Kasumi-1 (cell line): ENCODE results near the gene KLHDC7B.
A peak's percentile ranks its signal among the peaks of the same experiment; 100 is the strongest.

Experiments
- DNase-seq, 2 experiments: peaks; one replicate each; lab custom pipeline; 2025; lab: John Stamatoyannopoulos, UW

KLHDC7B gene

GRCh38 chr22:50529897-50530579 is 15.7 kb upstream of the KLHDC7B start, which contains the start of gene TYMP:
TSS of gene TYMP (minus strand) at chr22:50530012. CDS start at chr22:50529709, 303 bp downstream.
- DNase-seq, result peak; percentile 38 to 56

- DNase-seq, result no peak
Measured at GRCh38 chr22:50530580-50530876, 15.2 kb upstream of the KLHDC7B start.

- peak; percentile 73 to 75 for DNase-seq
Measured at GRCh38 chr22:50530877-50531545, 14.7 kb upstream of the KLHDC7B start.

- DNase-seq, result peak; percentile 27 to 30
Measured at GRCh38 chr22:50531546-50531961, 14.1 kb upstream of the KLHDC7B start.

GRCh38 chr22:50531962-50532674 is 13.6 kb upstream of the KLHDC7B start:
- peak; percentile 24 to 27 for DNase-seq

- no peak for DNase-seq
Measured at GRCh38 chr22:50532824-50533796, 12.6 kb upstream of the KLHDC7B start.

GRCh38 chr22:50533856-50534711 is 11.6 kb upstream of the KLHDC7B start:
- DNase-seq, result peak; percentile 17 to 31

- DNase-seq, result no peak
Measured at GRCh38 chr22:50535113-50535512, 10.6 kb upstream of the KLHDC7B start.

GRCh38 chr22:50536226-50536625 is 9.5 kb upstream of the KLHDC7B start:
- no peak for DNase-seq

- DNase-seq, result no peak
Measured at GRCh38 chr22:50537765-50538164, 7.9 kb upstream of the KLHDC7B start.

GRCh38 chr22:50540381-50540780 is 5.3 kb upstream of the KLHDC7B start:
- DNase-seq, result no peak

- DNase-seq, result peak; percentile 25 to 32
Measured at GRCh38 chr22:50541667-50542026, 4.1 kb upstream of the KLHDC7B start.

GRCh38 chr22:50542416-50542927 is 3.2 kb upstream of the KLHDC7B start:
- DNase-seq, result no peak

GRCh38 chr22:50544078-50544745 is 1.5 kb upstream of the KLHDC7B start:
- DNase-seq, result peak; percentile 72

- DNase-seq, result no peak
Measured at GRCh38 chr22:50544746-50545253, 899 bp upstream of the KLHDC7B start.

GRCh38 chr22:50546326-50547262 is 895 bp downstream of the KLHDC7B start:
- DNase-seq, result no peak

- no peak for DNase-seq
Measured at GRCh38 chr22:50547263-50547985, 1.7 kb downstream of the KLHDC7B start.
